ENCODE results near the gene GPC3. TPM values are rescaled to one million over a fixed set of nuclear protein-coding genes. Genes with fewer than 3 reads are reported as not detected.

GPC3 gene
- total RNA-seq, 1 experiment from 2014 or later: 0.98 TPM

DNA sequence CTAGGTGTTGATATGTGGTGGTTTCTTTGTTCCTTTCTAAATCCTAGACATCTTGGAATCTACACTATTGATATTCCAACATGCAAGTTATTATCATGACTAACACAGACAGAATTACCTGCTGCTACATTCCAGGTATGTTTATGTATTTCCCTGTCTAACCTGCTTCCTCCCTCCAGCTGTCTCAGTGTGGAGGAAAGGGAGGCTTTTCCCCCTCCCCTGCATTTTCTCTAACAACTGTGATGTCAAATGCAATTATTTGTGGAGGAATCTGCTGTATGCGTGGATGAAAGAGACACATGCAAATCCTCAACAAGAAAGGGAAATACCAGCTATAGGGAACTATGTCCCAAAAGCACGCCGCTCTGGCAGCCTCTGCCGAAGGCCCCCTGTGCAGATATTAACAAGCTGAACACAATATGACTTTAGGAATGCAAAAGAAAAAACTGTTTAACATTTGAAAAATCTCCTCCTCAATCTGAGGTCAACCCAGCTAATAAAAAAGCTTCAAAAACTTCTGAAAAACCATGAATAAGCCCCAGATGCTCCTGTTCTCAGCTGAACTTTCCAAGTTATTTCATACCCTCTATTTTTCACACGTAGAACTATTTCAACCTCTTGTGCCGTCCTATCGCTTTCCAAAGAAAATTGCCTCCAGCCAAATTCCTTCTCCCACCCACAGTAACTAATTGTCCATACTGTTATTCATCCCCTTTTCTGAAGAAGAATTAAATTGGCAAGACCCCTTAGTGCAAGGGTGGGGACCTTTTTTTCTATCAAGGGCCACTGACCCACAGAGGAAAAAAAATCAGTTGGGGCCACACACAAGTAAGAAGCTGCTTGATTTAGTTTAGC lies 345.0 kb downstream of the GPC3 start:
- TF ChIP-seq ZNF274 (IDR thresholded peaks at IDR 0.05; ENCODE audit: low read depth, low read length): no peak
- TF ChIP-seq CBX3 (IDR thresholded peaks at IDR 0.05; ENCODE audit: low read depth): no peak
- TF ChIP-seq ZBTB33 (IDR thresholded peaks at IDR 0.05; ENCODE audit: extremely low read depth, insufficient replicate concordance, low read length): no peak
- no peak for TF ChIP-seq POLR2AphosphoS5 (IDR thresholded peaks at IDR 0.05; ENCODE audit: low read depth, low read length)
- no peak for TF ChIP-seq EZH2phosphoT487 (IDR thresholded peaks at IDR 0.05; ENCODE audit: borderline replicate concordance)
- no peak for TF ChIP-seq POLR2A (IDR thresholded peaks at IDR 0.05; ENCODE audit: borderline replicate concordance, extremely low read depth, insufficient read depth, insufficient read length)
- TF ChIP-seq CTCF (IDR thresholded peaks at IDR 0.05 in 2 of 3, conservative IDR thresholded peaks at IDR 0.05 in 1 of 3; ENCODE audit: borderline replicate concordance in 1 of 3, insufficient read depth in 1 of 3, low read depth in 2 of 3, low read length in 2 of 3): no peak
- TF ChIP-seq CEBPB (IDR thresholded peaks at IDR 0.05; ENCODE audit: low read depth): no peak
- Histone ChIP-seq H3K27me3 (ENCODE audit: insufficient read depth, low read length) (no peaks in the 10 kb centered on the region), H3K36me3 (ENCODE audit: control insufficient read depth in 1 of 2, insufficient read depth in 2 of 2, low read length in 2 of 2) (no peaks in the 10 kb centered on the region), H3K9ac (ENCODE audit: low read length) (no peak overlapping the region), H3K9me3 (ENCODE audit: control insufficient read depth in 1 of 2, insufficient read depth in 1 of 2, low read depth in 1 of 2, low read length in 2 of 2) (no peaks in the 10 kb centered on the region), H3K4me2 (ENCODE audit: low read length) (no peak overlapping the region), H3K27ac (ENCODE audit: low read depth, low read length) (no peak overlapping the region), H3K79me2 (ENCODE audit: insufficient read depth, low read length) (no peaks in the 10 kb centered on the region), H4K20me1 (ENCODE audit: insufficient read depth) (no peaks in the 10 kb centered on the region), H2AFZ (ENCODE audit: low read depth, low read length, poor library complexity, severe bottlenecking) (no peak overlapping the region), H3K4me1 (ENCODE audit: control insufficient read depth in 1 of 2, insufficient read depth in 2 of 2, low read length in 2 of 2) (no peaks in the 10 kb centered on the region), H3K4me3 (replicated peaks in 1 of 2; ENCODE audit: low read depth in 1 of 2, low read length in 2 of 2) (no peak overlapping the region), H3K9me2 (ENCODE audit: insufficient read depth) (no peaks in the 10 kb centered on the region)
- RAD21 ChIA-PET (ENCODE audit: low non-redundant PET in 1 of 2, low total read pairs in 2 of 2, uncharacterized antibody in 2 of 2, unreplicated experiment in 2 of 2): no interaction called here
- intact Hi-C loops (cut with micrococcal nuclease): no loop called here
- DNase-seq (ENCODE audit: low read depth, low spot score) (no peak), ATAC-seq (no peak)
- CTCF ChIA-PET: no interaction called here
- POLR2A ChIA-PET: interaction anchor here (0.9 kb wide), 1 partner anchor 9 kb away, joined by 4 read pairs; no protein-coding TSS in a partner anchor
- BruUV-seq (replicated peaks): no TSS peak
